Mesenchymal stem cell (in vitro differentiated cells and primary cell): ENCODE measurements around the gene ZNF385C.

Experiments
- DNase-seq: peaks from one replicate; pipeline ENCODE4 v3.0.0-alpha.2; 2013
- H2AFZ ChIP-seq: one replicate; pipeline ENCODE4 v1.6.1; 2013; ENCODE audit warnings: low read depth, mild to moderate bottlenecking, control low read depth, inconsistent platforms, low read length, moderate library complexity
- H2AK5ac ChIP-seq: 2 replicates; pipeline ENCODE4 v1.6.1; 2013; ENCODE audit warnings: low read length, moderate library complexity, mild to moderate bottlenecking, inconsistent platforms; ENCODE audit not compliant: severe bottlenecking
- H2BK120ac ChIP-seq: one replicate; pipeline ENCODE4 v1.6.1; 2013; ENCODE audit warnings: low read depth, mild to moderate bottlenecking, inconsistent platforms, low read length, moderate library complexity
- H2BK12ac ChIP-seq, 2 experiments: one replicate each; pipeline ENCODE4 v1.6.1; 2013; ENCODE audit warnings: inconsistent platforms in 2 of 2, low read length in 2 of 2, mild to moderate bottlenecking in 2 of 2, moderate library complexity in 2 of 2, control low read depth in 1 of 2
- H2BK15ac ChIP-seq: one replicate; pipeline ENCODE4 v1.6.1; 2013; ENCODE audit warnings: mild to moderate bottlenecking, low read depth, inconsistent platforms; ENCODE audit not compliant: poor library complexity, severe bottlenecking
- H2BK5ac ChIP-seq: 2 replicates; pipeline ENCODE4 v1.6.1; 2013; ENCODE audit warnings: low read depth, mild to moderate bottlenecking, low read length, control low read depth, inconsistent platforms; ENCODE audit not compliant: poor library complexity, severe bottlenecking
- H3K14ac ChIP-seq, 2 experiments: one replicate each; pipeline ENCODE4 v1.6.1; 2013; ENCODE audit warnings: inconsistent platforms in 2 of 2, low read length in 2 of 2, control low read depth in 1 of 2, mild to moderate bottlenecking in 1 of 2, moderate library complexity in 1 of 2
- H3K18ac ChIP-seq, 2 experiments: one replicate each; pipeline ENCODE4 v1.6.1; 2013; ENCODE audit warnings: inconsistent platforms in 2 of 2, low read length in 2 of 2, control low read depth in 1 of 2, low read depth in 1 of 2, mild to moderate bottlenecking in 1 of 2
- H3K23ac ChIP-seq, 2 experiments: one replicate each; pipeline ENCODE4 v1.6.1; 2013; ENCODE audit warnings: inconsistent platforms in 2 of 2, low read length in 2 of 2, mild to moderate bottlenecking in 2 of 2, moderate library complexity in 2 of 2, control low read depth in 1 of 2
- H3K27ac ChIP-seq: 2 replicates; pipeline ENCODE4 v1.5.1; 2013; ENCODE audit warnings: mild to moderate bottlenecking, moderate library complexity, low read length, control low read depth, inconsistent platforms; ENCODE audit not compliant: poor library complexity, severe bottlenecking
- H3K27me3 ChIP-seq, 2 experiments: 2 replicates each; pipeline versions ENCODE4 v1.6.1 to v1.7.0; 2013; ENCODE audit warnings: low read length in 2 of 2, mild to moderate bottlenecking in 2 of 2, moderate library complexity in 2 of 2, control low read depth in 1 of 2, inconsistent platforms in 1 of 2; ENCODE audit not compliant: control insufficient read depth in 1 of 2, insufficient read depth in 1 of 2
- H3K36me3 ChIP-seq, 2 experiments: 2 replicates each; pipeline versions ENCODE4 v1.6.1 to v1.7.0; 2013; ENCODE audit warnings: low read length in 2 of 2, control low read depth in 1 of 2, inconsistent platforms in 1 of 2, low read depth in 1 of 2, mild to moderate bottlenecking in 1 of 2; ENCODE audit not compliant: insufficient read depth in 2 of 2, control insufficient read depth in 1 of 2
- H3K4ac ChIP-seq, 2 experiments: one replicate each; pipeline ENCODE4 v1.6.1; 2013; ENCODE audit warnings: inconsistent platforms in 2 of 2, low read length in 2 of 2, mild to moderate bottlenecking in 2 of 2, moderate library complexity in 2 of 2, control low read depth in 1 of 2, low read depth in 1 of 2
- H3K4me1 ChIP-seq: 2 replicates; pipeline ENCODE4 v1.6.1; 2013; ENCODE audit warnings: low read depth, low read length, control low read depth; ENCODE audit not compliant: control insufficient read depth, insufficient read depth
- H3K4me2 ChIP-seq: 2 replicates; pipeline ENCODE4 v1.6.1; 2013; ENCODE audit warnings: low read length, mild to moderate bottlenecking, inconsistent platforms; ENCODE audit not compliant: poor library complexity, severe bottlenecking
- H3K4me3 ChIP-seq, 2 experiments: 2 replicates each; pipeline versions ENCODE4 v1.5.1 to v1.7.0; 2013; ENCODE audit warnings: low read length in 2 of 2, mild to moderate bottlenecking in 2 of 2, control low read depth in 1 of 2, low read depth in 1 of 2; ENCODE audit not compliant: insufficient read depth in 1 of 2
- H3K79me1 ChIP-seq: replicated peaks from 2 replicates; pipeline ENCODE4 v1.6.1; 2013; ENCODE audit warnings: mild to moderate bottlenecking, control low read depth, low read length, inconsistent platforms; ENCODE audit not compliant: poor library complexity, severe bottlenecking
- H3K9ac ChIP-seq: 2 replicates; pipeline ENCODE4 v1.7.0; 2013; ENCODE audit warnings: mild to moderate bottlenecking, low read length, moderate library complexity
- H3K9me3 ChIP-seq: 2 replicates; pipeline ENCODE4 v1.7.0; 2013; ENCODE audit warnings: mild to moderate bottlenecking, low read length; ENCODE audit not compliant: control insufficient read depth
- H4K8ac ChIP-seq: one replicate; pipeline ENCODE4 v1.6.1; 2013; ENCODE audit warnings: inconsistent platforms, mild to moderate bottlenecking, low read length, moderate library complexity
- H4K91ac ChIP-seq: one replicate; pipeline ENCODE4 v1.6.1; 2013; ENCODE audit warnings: mild to moderate bottlenecking, low read length, inconsistent platforms
- WGBS: methylation state at CpG from one replicate; pipeline ENCODE4 v1.1.7; 2013; ENCODE audit warnings: mixed read lengths; 5-methylcytosine and 5-hydroxymethylcytosine counted together

The ZNF385C gene

DNA sequence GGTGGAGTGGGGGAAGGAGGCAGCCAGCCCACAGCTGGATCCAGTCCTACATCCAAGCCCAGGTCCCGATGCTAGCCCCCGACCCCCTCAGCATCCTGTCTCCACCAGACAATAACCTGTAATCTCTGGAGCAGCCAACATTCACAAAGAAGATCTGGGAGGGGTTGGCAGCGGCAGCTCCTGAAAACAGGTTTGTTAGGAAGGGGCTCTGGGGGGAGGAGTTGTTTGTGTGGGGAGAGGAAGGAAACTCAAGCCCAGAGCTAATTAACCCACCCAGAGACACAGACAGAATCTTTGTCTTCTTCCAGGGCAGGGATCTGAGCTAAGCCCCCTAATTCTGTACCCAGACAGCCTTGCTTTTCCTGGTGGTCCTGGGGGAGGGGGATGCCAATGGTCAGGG, 43.2 kb downstream of the ZNF385C start:
- no peak for DNase-seq
- Histone ChIP-seq H3K14ac (no peak overlapping the region), H2AK5ac (no peak overlapping the region), H3K4me3 (no peak overlapping the region), H3K27me3 (peaks cover 59 to 73% of the 10 kb centered on the region in 2 experiments), H2AFZ (no peak overlapping the region), H3K23ac (no peak overlapping the region), H3K4ac (no peak overlapping the region), H3K9me3 (peaks cover 2% of the 10 kb centered on the region), H3K27ac (no peak overlapping the region), H4K8ac (no peak overlapping the region), H3K79me1 (no peaks in the 10 kb centered on the region), H2BK12ac (no peak overlapping the region), H3K36me3 (no peaks in the 10 kb centered on the region), H2BK15ac (no peak overlapping the region), H3K9ac (no peak overlapping the region), H2BK5ac (no peak overlapping the region), H3K4me2 (no peak overlapping the region), H3K4me1 (peaks cover 14% of the 10 kb centered on the region), H2BK120ac (no peak overlapping the region), H3K18ac (no peak overlapping the region), H4K91ac (no peak overlapping the region)
- WGBS: no CpG with 5 or more reads among the region's 3 CpGs

DNA sequence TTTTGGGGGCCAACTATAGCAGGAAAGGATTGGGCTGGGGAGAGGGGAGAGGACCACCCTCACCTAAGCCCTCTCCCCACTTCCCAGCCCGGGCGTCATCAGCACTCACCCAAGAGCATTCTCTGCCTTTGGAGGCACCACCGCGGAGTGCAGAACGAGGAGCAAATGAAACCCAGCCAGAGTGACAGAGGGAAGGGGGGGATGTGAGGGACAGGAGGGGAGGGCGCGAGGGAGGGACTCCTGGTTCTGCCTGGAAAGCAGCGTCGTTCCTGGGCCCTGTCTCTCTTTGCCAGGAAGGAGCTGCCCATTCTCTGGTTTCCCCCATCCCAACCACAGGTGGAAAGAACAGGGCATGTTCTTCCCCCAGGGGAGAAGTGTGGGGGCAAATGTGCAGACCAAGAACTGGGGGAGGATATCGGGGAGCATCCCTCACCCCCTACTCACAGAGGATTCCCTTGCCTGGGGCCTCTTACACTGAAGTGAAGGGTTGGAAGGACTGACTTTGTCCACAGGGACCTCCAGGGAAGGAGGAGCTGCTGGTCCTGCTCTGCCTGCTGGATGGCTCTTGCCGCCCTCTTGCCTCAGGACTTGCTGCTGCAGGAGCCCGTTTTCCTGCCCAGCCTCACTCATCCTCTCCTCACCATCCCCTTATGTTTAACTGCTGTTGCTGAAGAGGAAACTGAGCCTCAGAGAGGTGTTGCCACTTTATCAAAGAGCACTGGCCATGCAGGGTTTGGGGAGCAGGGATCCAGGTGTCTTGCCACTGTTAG, 44.4 kb downstream of the ZNF385C start:
- DNase-seq: no peak
- 33% methylated on average over 6 of the region's 12 CpGs for WGBS
- H3K14ac ChIP-seq: no peak overlapping the region
- peaks cover 2% of the 10 kb centered on the region for H3K9me3 ChIP-seq
- H2BK15ac ChIP-seq: no peak overlapping the region
- H2AK5ac ChIP-seq: no peak overlapping the region
- no peak overlapping the region for H2BK12ac ChIP-seq
- no peaks in the 10 kb centered on the region for H3K79me1 ChIP-seq
- no peak overlapping the region for H3K4me3 ChIP-seq
- H3K4ac ChIP-seq: no peak overlapping the region
- peaks cover 68 to 74% of the 10 kb centered on the region in 2 experiments for H3K27me3 ChIP-seq
- H2AFZ ChIP-seq: peak overlapping the region; percentile 6
- no peak overlapping the region for H4K8ac ChIP-seq
- no peaks in the 10 kb centered on the region for H3K36me3 ChIP-seq
- H3K4me2 ChIP-seq: no peak overlapping the region
- H4K91ac ChIP-seq: no peak overlapping the region
- H3K23ac ChIP-seq: peak overlapping the region in 1 of 2 experiments; percentile 84
- H2BK5ac ChIP-seq: no peak overlapping the region
- peaks cover 15% of the 10 kb centered on the region for H3K4me1 ChIP-seq
- no peak overlapping the region for H3K27ac ChIP-seq
- no peak overlapping the region for H2BK120ac ChIP-seq
- H3K18ac ChIP-seq: no peak overlapping the region
- H3K9ac ChIP-seq: no peak overlapping the region

DNA sequence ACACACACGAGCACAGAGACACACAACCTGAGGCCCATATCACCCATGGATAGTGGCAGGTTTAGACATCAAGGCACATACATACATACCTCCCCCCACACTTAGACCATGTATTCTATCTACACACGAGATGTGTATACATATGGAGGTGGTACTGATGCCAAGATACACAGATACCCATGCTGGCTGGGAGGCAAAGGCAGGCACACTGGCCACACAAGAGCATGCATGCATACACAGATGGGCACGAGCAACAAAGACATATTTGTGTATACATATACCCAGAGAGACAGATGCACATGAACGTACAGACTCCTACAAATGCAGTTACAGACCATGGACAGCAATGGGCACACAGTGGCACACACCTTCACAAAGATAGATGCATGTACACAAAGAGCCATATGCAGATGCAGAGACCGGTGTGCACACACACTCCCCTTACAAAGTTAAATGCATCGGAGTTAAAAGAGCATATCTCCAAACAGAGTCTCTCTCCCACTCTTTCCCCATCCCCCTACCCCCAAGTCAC, 45.9 kb downstream of the ZNF385C start:
- no peak overlapping the region for H4K91ac ChIP-seq
- no peak overlapping the region for H3K14ac ChIP-seq
- no peak overlapping the region for H3K4me3 ChIP-seq
- peaks cover 15% of the 10 kb centered on the region for H3K4me1 ChIP-seq
- no peak overlapping the region for H3K9ac ChIP-seq
- no peaks in the 10 kb centered on the region for H3K79me1 ChIP-seq
- no peak overlapping the region for H2AK5ac ChIP-seq
- WGBS: 84% methylated on average over 5 of the region's 6 CpGs
- no peak overlapping the region for H3K4ac ChIP-seq
- peaks cover 2% of the 10 kb centered on the region for H3K9me3 ChIP-seq
- no peak for DNase-seq
- no peak overlapping the region for H2AFZ ChIP-seq
- no peak overlapping the region for H2BK12ac ChIP-seq
- H3K36me3 ChIP-seq: no peaks in the 10 kb centered on the region
- H2BK120ac ChIP-seq: no peak overlapping the region
- H3K27me3 ChIP-seq: peaks cover 68 to 75% of the 10 kb centered on the region in 2 experiments
- no peak overlapping the region for H3K18ac ChIP-seq
- no peak overlapping the region for H4K8ac ChIP-seq
- no peak overlapping the region for H3K23ac ChIP-seq
- H3K4me2 ChIP-seq: no peak overlapping the region
- H2BK5ac ChIP-seq: no peak overlapping the region
- no peak overlapping the region for H3K27ac ChIP-seq
- no peak overlapping the region for H2BK15ac ChIP-seq

DNA sequence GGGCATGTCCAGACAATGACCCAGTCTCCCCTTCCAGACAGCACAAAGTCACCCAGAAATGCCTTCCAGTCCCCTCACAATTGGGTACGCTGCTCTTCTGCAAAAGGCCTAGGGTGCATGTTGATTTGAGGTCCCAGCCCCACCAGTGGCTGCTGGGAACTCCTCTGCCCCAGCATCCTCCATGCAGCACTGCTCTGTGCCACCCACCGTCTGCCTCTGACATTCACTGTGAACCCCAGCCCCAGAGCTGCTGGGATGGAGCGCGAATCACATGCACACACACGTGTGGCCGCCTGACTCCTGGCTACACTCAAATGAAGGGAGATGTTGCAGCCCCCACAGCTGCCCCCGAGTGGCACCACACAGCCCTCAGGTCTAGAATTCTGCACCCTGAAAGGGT, 46.6 kb downstream of the ZNF385C start:
- Histone ChIP-seq H2BK5ac (no peak overlapping the region), H3K9me3 (peaks cover 2% of the 10 kb centered on the region), H3K14ac (no peak overlapping the region), H2AK5ac (no peak overlapping the region), H2BK120ac (no peak overlapping the region), H3K27ac (no peak overlapping the region), H3K18ac (no peak overlapping the region), H2BK15ac (no peak overlapping the region), H4K8ac (no peak overlapping the region), H3K36me3 (no peaks in the 10 kb centered on the region), H4K91ac (no peak overlapping the region), H3K79me1 (no peaks in the 10 kb centered on the region), H2BK12ac (peak overlapping the region in 1 of 2 experiments; percentile 40), H3K27me3 (peaks cover 68 to 75% of the 10 kb centered on the region in 2 experiments), H3K23ac (no peak overlapping the region), H3K4me1 (peaks cover 15% of the 10 kb centered on the region), H3K4ac (no peak overlapping the region), H2AFZ (no peak overlapping the region), H3K4me2 (no peak overlapping the region), H3K4me3 (no peak overlapping the region), H3K9ac (no peak overlapping the region)
- WGBS: 96% methylated on average over 7 of the region's 7 CpGs
- DNase-seq: no peak
